SH-SY5Y (cell line): ENCODE data around the gene TMEM117.

Experiments
- GATA2 ChIP-seq: IDR thresholded peaks from 2 replicates; pipeline ENCODE4 v1.6.1; 2011; ENCODE audit warnings: mild to moderate bottlenecking, low read depth, low read length
- GATA3 ChIP-seq: IDR thresholded peaks from 2 replicates; pipeline ENCODE4 v1.6.1; 2011; ENCODE audit warnings: low read depth, mild to moderate bottlenecking, low read length, moderate library complexity

- TF ChIP-seq GATA2, result no peak
- no peak for TF ChIP-seq GATA3
Observed at GRCh38 chr12:43942379-43942778, 106.5 kb downstream of the TMEM117 start.
